Hematopoietic multipotent progenitor cell (in vitro differentiated cells): Measurements from ENCODE around the gene SPART. TPM values are rescaled to one million over a fixed set of nuclear protein-coding genes. Genes with fewer than 3 reads are reported as not detected.
"Not testable (repeated sequence)": the region's sequence is repeated elsewhere in the genome, so short reads cannot be mapped to it uniquely, and the experiment has no call there.

ENCODE experiments used
- DNase-seq, 3 donors: peaks; one replicate each; pipeline ENCODE4 v3.0.0-alpha.2; 2011 to 2015; ENCODE audit warnings: low read depth in 2 of 3, low spot score in 2 of 3
- total RNA-seq: library from RNA; depleted of rRNA; stranded (reverse); fragments of >200 nt; gene quantifications from one replicate; pipeline ENCODE4 v1.2.3, GENCODE V29; 2012

Gene SPART
- total RNA-seq, 1 donor = 41.5 TPM

DNA sequence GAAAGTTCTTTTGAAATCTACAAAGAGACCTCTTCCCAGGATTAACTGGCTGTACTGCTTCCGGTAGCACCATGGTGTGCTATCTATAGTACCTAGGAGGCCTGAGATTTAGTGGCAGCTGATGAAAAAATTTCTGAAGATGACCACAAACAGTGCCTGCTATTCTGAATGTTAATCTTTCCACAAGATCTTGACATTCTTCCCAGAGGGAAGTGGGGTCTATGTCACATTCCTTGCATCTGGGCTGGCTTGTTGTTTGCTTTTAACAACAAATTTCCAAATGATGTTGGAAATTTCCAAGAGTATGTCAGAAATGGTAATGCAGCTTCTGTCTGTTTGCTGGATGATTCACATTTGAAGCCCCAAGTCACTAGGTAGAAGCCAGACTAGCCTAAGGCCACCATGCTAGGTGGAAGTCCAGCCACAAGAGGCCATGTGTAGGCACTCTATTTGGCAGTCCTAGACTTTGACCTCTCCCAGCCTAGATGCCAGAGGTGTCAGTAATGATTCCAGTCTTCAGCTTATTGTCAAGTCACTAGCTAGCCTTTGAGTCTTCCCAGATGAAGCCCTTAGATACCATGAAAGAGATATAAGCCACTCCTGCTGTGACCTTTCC, 22.1 kb downstream of the SPART start:
- no peak for DNase-seq

- DNase-seq = no peak
These were observed 22.8 kb downstream of the SPART start for GRCh38 chr13:36323408-36323807.

DNA sequence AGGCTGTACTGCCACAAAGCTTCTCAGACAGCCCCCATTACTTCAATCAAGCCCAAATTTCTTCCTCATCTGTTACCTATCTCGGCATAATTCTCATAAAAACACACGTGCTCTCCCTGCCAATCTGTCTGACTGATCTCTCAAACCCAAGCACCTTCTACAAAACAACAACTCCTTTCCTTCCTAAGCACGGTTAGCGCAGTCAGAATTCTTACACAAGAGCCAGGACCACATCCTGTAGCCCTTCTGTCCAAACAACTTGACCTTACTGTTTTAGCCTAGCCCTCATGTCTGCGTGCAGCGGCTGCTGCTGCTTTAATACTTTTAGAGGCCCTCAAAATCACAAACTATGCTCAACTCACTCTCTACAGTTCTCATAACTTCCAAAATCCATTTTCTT, 26.4 kb downstream of the SPART start:
- not testable (repeated sequence) for DNase-seq

GRCh38 chr13:36313047-36313969, 32.9 kb downstream of the SPART start:
- no peak for DNase-seq

- no peak for DNase-seq
These were observed 35.6 kb downstream of the SPART start for GRCh38 chr13:36310417-36311108.

DNA sequence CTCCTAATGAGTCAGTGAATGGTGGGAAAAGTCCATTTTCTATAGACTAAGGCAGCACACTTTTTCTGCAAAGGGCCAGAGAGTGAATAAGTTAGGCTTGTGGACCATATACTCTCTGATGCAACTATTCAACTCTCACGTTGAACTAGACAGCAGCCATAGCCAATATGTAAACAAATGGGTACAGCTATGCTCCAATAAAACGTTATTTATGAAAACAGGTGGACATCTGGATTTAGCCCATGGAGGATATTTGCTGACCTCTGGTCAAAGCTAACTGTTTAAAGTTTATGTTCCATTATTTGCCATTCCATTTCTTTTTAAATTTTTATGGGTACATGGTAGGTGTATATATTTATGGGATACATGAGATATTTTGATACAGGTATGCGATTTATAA, 43.9 kb downstream of the SPART start:
- no peak for DNase-seq

DNA sequence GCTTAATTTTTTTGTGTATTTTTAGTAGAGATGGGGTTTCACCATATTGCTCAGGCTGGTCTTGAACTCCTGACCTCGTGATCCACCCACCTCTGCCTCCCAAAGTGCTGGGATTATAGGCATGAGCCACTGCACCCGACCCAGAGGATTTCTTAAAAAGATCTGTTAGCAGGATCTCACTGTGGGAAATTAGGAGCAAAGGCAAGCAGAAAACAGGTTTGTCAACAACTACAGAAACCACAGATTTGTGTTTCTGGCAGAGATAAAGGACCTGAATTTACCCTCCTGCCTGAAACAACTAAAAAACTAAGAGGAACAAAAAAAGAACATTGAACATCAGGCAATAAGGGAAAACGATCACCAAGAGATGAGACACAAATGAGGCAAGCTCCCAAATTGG, 46.7 kb downstream of the SPART start:
- not testable (repeated sequence) for DNase-seq

GRCh38 chr13:36298535-36299068, 47.6 kb downstream of the SPART start:
- no peak for DNase-seq

GRCh38 chr13:36297366-36298338, 48.5 kb downstream of the SPART start, which contains the start of gene CCDC169:
TSS of gene CCDC169 (minus strand) at chr13:36297814. CDS start at chr13:36297719, 95 bp downstream.
- peak in 2 of 3 donors; percentile 78 to 83 for DNase-seq

- no peak for DNase-seq
These were observed 52.1 kb downstream of the SPART start for GRCh38 chr13:36294096-36294495.

- no peak for DNase-seq
These were observed 52.7 kb downstream of the SPART start for GRCh38 chr13:36293497-36293896.

DNA sequence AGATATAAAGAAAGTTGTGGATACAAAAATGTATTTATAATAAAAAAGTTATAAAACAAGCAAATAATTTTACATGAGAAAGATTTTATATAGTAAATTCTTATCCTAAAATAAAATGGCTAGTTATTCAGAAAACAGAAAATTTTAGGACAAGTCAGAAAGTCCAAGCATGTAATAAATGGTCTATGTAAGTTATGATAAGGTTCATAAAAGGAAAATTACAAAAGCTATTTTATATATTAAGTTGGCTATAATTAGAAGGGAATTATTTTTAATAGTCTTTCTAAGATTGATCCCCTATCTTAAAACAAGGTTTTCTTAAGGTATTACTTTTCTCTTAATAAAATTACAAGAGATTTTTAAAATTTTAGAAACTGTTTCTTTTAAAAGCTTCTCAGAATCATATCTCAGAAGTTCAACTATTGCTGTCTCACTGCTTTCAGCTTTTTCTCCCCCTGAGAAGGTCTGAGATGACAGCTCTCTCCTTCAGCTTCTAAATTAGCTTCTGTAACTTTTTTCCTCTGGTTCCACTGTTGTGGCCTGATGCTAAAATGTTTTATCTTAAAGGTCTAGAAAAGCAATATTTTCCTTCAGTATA, 57.3 kb downstream of the SPART start:
- no peak for DNase-seq

GRCh38 chr13:36286006-36286405, 60.2 kb downstream of the SPART start:
- no peak for DNase-seq

DNA sequence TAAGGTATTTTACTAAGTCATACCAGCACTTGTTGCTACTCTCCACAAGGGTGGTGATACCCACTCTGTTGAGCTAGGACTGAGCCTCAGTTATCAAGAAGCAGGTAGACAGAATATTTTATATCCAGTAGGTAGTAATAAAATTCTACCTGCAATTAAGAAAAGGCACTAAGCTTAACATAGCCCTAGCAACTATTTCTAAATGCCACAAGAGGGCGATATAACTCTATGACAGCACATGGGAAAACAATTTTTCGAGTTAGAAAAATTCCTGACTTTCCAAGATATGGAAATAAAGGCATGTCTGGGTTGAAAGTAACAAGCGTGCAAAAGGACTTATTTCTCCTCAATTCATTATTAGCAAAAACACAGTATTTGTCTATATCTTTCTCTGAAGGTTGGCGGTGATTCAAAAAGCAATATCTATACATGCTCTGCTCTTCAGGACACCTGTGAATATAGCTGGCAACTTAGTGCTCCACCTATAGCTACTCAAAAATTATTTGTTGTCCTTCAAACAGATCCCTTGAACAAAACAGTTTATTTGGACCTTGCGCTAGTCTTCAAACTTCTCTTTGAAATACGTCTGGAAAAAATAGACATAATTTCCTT, 63.3 kb downstream of the SPART start:
- DNase-seq = peak in 1 of 3 donors; percentile 37

GRCh38 chr13:36275190-36276002, 70.8 kb downstream of the SPART start:
- peak in 2 of 3 donors; percentile 31 to 62 for DNase-seq

DNA sequence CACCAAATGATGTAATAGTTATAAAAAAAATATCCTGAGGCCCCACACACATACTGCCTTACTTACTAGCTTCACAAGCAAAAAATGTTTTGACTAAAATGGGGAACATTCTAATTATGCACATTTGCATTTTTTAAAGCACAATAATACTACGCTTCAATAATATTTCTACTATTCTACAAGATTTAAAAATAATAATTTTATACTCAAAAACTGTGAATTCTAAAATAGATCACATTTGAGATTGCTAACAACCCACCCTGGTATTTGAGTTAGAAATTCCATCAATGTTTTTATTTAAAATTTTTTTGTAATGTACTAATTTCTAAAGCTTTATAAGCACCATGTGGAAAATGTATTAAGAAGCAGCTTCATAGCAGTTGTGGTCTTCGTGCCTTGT, 72.8 kb downstream of the SPART start:
- DNase-seq = no peak

DNA sequence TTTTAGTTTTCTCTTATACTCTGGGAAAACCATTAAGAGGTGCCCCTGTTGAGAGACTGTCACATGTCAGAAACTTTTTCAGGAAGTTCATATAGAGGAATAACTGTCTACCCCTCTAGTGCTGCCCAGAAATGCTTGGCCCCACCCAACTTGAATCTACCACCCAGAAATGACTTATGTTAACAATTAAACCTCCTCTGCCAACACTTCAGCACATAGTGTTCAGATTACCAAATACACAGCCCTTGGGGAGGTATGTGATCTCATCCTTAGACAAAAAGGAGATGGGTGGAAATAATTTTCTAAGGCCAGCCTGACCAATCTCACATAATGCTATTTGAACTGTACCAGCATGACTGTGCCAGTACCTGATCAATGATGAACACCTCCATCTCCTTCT, 84.2 kb downstream of the SPART start:
- no peak for DNase-seq

GRCh38 chr13:36261011-36261410, 85.2 kb downstream of the SPART start:
- no peak for DNase-seq
